PC-9 (cell line): Measurements from ENCODE around the gene ZNF641.

Experiments
- CTCF ChIP-seq: fragments of 200-600 bp; sonication (generic); conservative IDR thresholded peaks from 2 replicates; pipeline ENCODE4 v1.6.1; 2017; ENCODE audit warnings: mixed run types, antibody characterized with exemption, mild to moderate bottlenecking, moderate library complexity
- EZH2 ChIP-seq: fragments of 200-600 bp; sonication (generic); IDR thresholded peaks from 2 replicates; pipeline ENCODE4 v1.8.0; 2017; ENCODE audit warnings: antibody characterized with exemption, low read depth

GRCh38 chr12:48339442-48340117 lies 11.1 kb downstream of the ZNF641 start:
- TF ChIP-seq CTCF = no peak
- no peak for TF ChIP-seq EZH2
